Fibroblast of lung (primary cell): ENCODE data around the gene PRUNE2. TPM values are rescaled to one million over a fixed set of nuclear protein-coding genes. Genes with fewer than 3 reads are reported as not detected.

ENCODE experiments used
- DNase-seq, 2 donors: peaks; one replicate each; pipeline versions ENCODE4 v3.0.0 to v3.0.0-alpha.2; 2010; ENCODE audit warnings: low read depth in 2 of 2
- H2AFZ ChIP-seq: 2 replicates; pipeline ENCODE4 v1.5.1; 2012; ENCODE audit warnings: low read length, control low read depth, inconsistent platforms
- H3K27ac ChIP-seq: 2 replicates; pipeline ENCODE4 v1.5.1; 2011; ENCODE audit warnings: low read length, control low read depth; ENCODE audit not compliant: insufficient read depth
- H3K27me3 ChIP-seq: 2 replicates; pipeline ENCODE4 v1.5.1; 2011; ENCODE audit warnings: mild to moderate bottlenecking, low read length; ENCODE audit not compliant: control insufficient read depth, insufficient read depth
- H3K36me3 ChIP-seq: 2 replicates; pipeline ENCODE4 v1.5.1; 2011; ENCODE audit warnings: low read length; ENCODE audit not compliant: control insufficient read depth, insufficient read depth
- H3K4me1 ChIP-seq: 2 replicates; pipeline ENCODE4 v1.5.1; 2011; ENCODE audit warnings: low read length; ENCODE audit not compliant: control insufficient read depth, insufficient read depth; ENCODE audit errors: extremely low read depth
- H3K4me2 ChIP-seq: 2 replicates; pipeline ENCODE4 v1.5.1; 2011; ENCODE audit warnings: low read length, control low read depth; ENCODE audit not compliant: insufficient read depth; ENCODE audit errors: extremely low read depth
- H3K4me3 ChIP-seq, 4 experiments: fragments of 200-600 bp in 1 of 4; sonication (generic) in 1 of 4; replicated peaks in 1 of 4; 2 replicates each; pipeline ENCODE4 v1.5.1; 2011 to 2016; ENCODE audit warnings: low read length in 4 of 4, low read depth in 3 of 4, mild to moderate bottlenecking in 3 of 4, control low read depth in 2 of 4, inconsistent platforms in 1 of 4, mixed read lengths in 1 of 4; ENCODE audit not compliant: insufficient read depth in 1 of 4; ENCODE audit errors: control extremely low read depth in 1 of 4
- H3K79me2 ChIP-seq: 2 replicates; pipeline ENCODE4 v1.5.1; 2012; ENCODE audit warnings: mild to moderate bottlenecking, low read length, inconsistent platforms; ENCODE audit not compliant: control insufficient read depth, insufficient read depth
- H3K9ac ChIP-seq: 2 replicates; pipeline ENCODE4 v1.5.1; 2011; ENCODE audit warnings: mild to moderate bottlenecking, low read length, control low read depth; ENCODE audit not compliant: insufficient read depth
- H3K9me3 ChIP-seq: 2 replicates; pipeline ENCODE4 v1.5.1; 2012; ENCODE audit warnings: low read depth, low read length; ENCODE audit not compliant: control insufficient read depth, insufficient read depth
- H4K20me1 ChIP-seq: 2 replicates; pipeline ENCODE4 v1.5.1; 2011; ENCODE audit warnings: low read length; ENCODE audit not compliant: control insufficient read depth, insufficient read depth; ENCODE audit errors: extremely low read depth
- CTCF ChIP-seq, 2 donors: IDR thresholded peaks in 1 of 2; conservative IDR thresholded peaks in 1 of 2; 1 replicate in 1 of 2; 2 replicates in 1 of 2; pipeline ENCODE4 v1.5.1; 2011 to 2012; ENCODE audit warnings: low read length in 2 of 2, control low read depth in 1 of 2, inconsistent platforms in 1 of 2, low read depth in 1 of 2, mild to moderate bottlenecking in 1 of 2
- EZH2 ChIP-seq: IDR thresholded peaks from 2 replicates; pipeline ENCODE4 v1.5.1; 2012; ENCODE audit warnings: low read length, control low read depth, mild to moderate bottlenecking; ENCODE audit errors: missing control alignments
- polyA plus RNA-seq, 2 donors: library from polyadenylated mRNA; depleted of rRNA in 1 of 2; stranded (reverse) in 1 of 2; unstranded in 1 of 2; fragments of >200 nt; gene quantifications; 2 replicates each; pipeline ENCODE4 v1.2.1, GENCODE V29; 2011 to 2012; ENCODE audit warnings: missing spikeins in 1 of 2
- total RNA-seq: library from RNA; depleted of rRNA; stranded (reverse); fragments of >200 nt; gene quantifications from 2 replicates; pipeline ENCODE4 v1.2.1, GENCODE V29; 2014

Gene PRUNE2
- total and polyA plus RNA-seq, 2 donors (not counting 1 experiment from before 2014, with no cell fraction given): 5.4 to 95.6 TPM

- Histone ChIP-seq H2AFZ (no peak overlapping the region), H3K36me3 (no peaks in the 10 kb centered on the region), H3K4me3 (no peak overlapping the region), H3K9me3 (no peaks in the 10 kb centered on the region), H3K4me2 (no peak overlapping the region), H3K79me2 (no peaks in the 10 kb centered on the region), H3K27ac (no peak overlapping the region), H3K4me1 (no peaks in the 10 kb centered on the region), H3K27me3 (no peaks in the 10 kb centered on the region), H3K9ac (no peak overlapping the region), H4K20me1 (no peaks in the 10 kb centered on the region)
- no peak for TF ChIP-seq EZH2
- TF ChIP-seq CTCF (conservative IDR thresholded peaks at IDR 0.05 in 1 of 2, IDR thresholded peaks at IDR 0.05 in 1 of 2; ENCODE audit: low read depth in 1 of 2, low read length in 2 of 2): no peak
- DNase-seq: no peak
Measured at GRCh38 chr9:76884823-76885222, 21.1 kb downstream of the PRUNE2 start.

DNA sequence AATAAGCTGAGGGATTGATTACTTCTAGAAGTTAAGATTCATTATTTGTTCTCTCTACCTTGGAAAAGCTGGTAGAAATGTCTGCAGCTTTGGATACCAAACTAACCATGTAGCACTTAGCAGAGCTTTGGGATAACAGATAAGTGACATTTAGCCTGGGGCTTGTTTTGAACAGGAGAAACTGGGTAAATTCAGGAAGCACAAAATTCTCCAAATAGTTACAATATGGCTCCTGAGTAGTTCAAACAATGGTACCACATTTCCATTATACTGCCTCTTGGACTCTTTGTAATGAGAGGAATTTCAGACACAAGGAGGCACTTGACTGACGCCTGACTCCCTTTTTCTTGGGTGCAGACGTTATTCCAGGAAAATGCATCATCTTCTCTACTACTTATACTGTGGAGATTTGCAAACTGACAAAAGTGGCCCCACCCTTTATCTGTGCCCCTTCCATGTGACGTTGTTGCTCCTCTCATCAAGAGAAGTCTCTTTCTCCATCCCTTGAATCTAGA, 22.5 kb downstream of the PRUNE2 start:
- no peaks in the 10 kb centered on the region for H3K9me3 ChIP-seq
- H3K27me3 ChIP-seq: no peaks in the 10 kb centered on the region
- H4K20me1 ChIP-seq: no peaks in the 10 kb centered on the region
- no peak overlapping the region for H3K9ac ChIP-seq
- H2AFZ ChIP-seq: no peak overlapping the region
- no peak overlapping the region for H3K4me2 ChIP-seq
- H3K4me3 ChIP-seq: no peak overlapping the region
- H3K4me1 ChIP-seq: no peaks in the 10 kb centered on the region
- H3K36me3 ChIP-seq: no peaks in the 10 kb centered on the region
- DNase-seq: no peak
- no peaks in the 10 kb centered on the region for H3K79me2 ChIP-seq
- no peak overlapping the region for H3K27ac ChIP-seq
- TF ChIP-seq EZH2 (no peak), CTCF (conservative IDR thresholded peaks at IDR 0.05 in 1 of 2, IDR thresholded peaks at IDR 0.05 in 1 of 2; ENCODE audit: low read depth in 1 of 2, low read length in 2 of 2) (no peak)

- Histone ChIP-seq H3K4me3 (no peak overlapping the region), H3K79me2 (no peaks in the 10 kb centered on the region), H2AFZ (no peak overlapping the region), H3K27me3 (no peaks in the 10 kb centered on the region), H3K27ac (no peak overlapping the region), H3K9me3 (no peaks in the 10 kb centered on the region), H3K9ac (no peak overlapping the region), H3K4me1 (no peaks in the 10 kb centered on the region), H4K20me1 (no peaks in the 10 kb centered on the region), H3K36me3 (no peaks in the 10 kb centered on the region), H3K4me2 (no peak overlapping the region)
- TF ChIP-seq EZH2: no peak
- no peak for TF ChIP-seq CTCF (conservative IDR thresholded peaks at IDR 0.05 in 1 of 2, IDR thresholded peaks at IDR 0.05 in 1 of 2; ENCODE audit: low read depth in 1 of 2, low read length in 2 of 2)
- no peak for DNase-seq
Measured at GRCh38 chr9:76882686-76883085, 23.2 kb downstream of the PRUNE2 start.
